Measurements from ENCODE around the gene TTF2. TPM values are rescaled to one million over a fixed set of nuclear protein-coding genes. Genes with fewer than 3 reads are reported as not detected.

Gene TTF2
- total and polyA plus RNA-seq, 2 of the 8 experiments (the other 6 are each of a cell fraction or from before 2014, with no cell fraction given) = 16.9 to 89.6 TPM

DNA sequence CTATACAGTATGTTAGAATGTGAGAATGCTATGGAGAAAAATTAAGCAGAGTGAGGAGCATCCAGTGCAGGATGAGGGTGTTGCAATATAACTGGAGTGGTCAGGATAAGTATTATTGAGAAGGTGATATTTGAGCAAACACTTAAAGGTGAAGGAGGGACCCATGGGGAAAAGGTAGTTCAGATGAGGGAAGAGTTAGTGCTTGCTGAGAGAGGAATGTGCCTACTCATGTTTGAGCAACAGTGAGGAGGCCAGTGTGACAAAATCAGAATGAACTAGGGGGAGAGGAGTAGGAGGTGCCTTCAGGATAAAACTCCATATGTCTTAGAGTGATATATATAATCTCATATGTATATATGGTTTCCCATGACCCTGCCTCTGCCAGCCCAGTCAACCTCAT lies 67.7 kb downstream of the TTF2 start:
- peaks cover 0 to 7% (median 2%) of the 10 kb centered on the region in 4 experiments; a peak in 2 of 7 replicates for H3K4me1 ChIP-seq (replicated peaks in 1 of 4; ENCODE audit: control insufficient read depth in 3 of 4, insufficient read depth in 4 of 4, low read length in 3 of 4)
- H2BK120ac ChIP-seq (replicated peaks; ENCODE audit: low read depth, low read length) = no peak overlapping the region
- no peak overlapping the region for H4K91ac ChIP-seq (replicated peaks; ENCODE audit: insufficient read length, low read length)
- no peak for DNase-seq (ENCODE audit: low read depth in 1 of 2, low spot score in 2 of 2)
- H4K8ac ChIP-seq (ENCODE audit: extremely low read depth, insufficient read depth, low read length) = no peak overlapping the region
- H3K4ac ChIP-seq (replicated peaks; ENCODE audit: insufficient read length, low read depth, low read length) = no peak overlapping the region
- H4K20me1 ChIP-seq (replicated peaks in 1 of 2; ENCODE audit: control insufficient read depth in 1 of 2, insufficient read depth in 2 of 2, low read length in 2 of 2) = no peaks in the 10 kb centered on the region
- H2AFZ ChIP-seq (ENCODE audit: low read length) = no peak overlapping the region
- ChIA-PET CTCF (ENCODE audit: partially characterized antibody) (interaction anchor here (0.7 to 13.2 kb wide), 18 partner anchors 10 to 337 kb away, joined by 3 to 114 read pairs (median 6); no protein-coding TSS in a partner anchor), POLR2A (ENCODE audit: partially characterized antibody) (interaction anchor here (0.6 kb wide), 1 partner anchor 121 kb away, joined by 3 read pairs; no protein-coding TSS in a partner anchor)
- no peak overlapping the region for H3K56ac ChIP-seq (replicated peaks; ENCODE audit: insufficient read length, low read depth, low read length)
- H3K9me3 ChIP-seq (ENCODE audit: insufficient read depth in 2 of 2, low read depth in 1 of 2, low read length in 1 of 2) = no peaks in the 10 kb centered on the region
- no peaks in the 10 kb centered on the region for H3K36me3 ChIP-seq (ENCODE audit: control insufficient read depth in 2 of 4, insufficient read depth in 4 of 4, low read length in 3 of 4)
- no peak overlapping the region for H3K14ac ChIP-seq (ENCODE audit: insufficient read length)
- no peak overlapping the region for H2BK15ac ChIP-seq (ENCODE audit: low read length)
- H3K79me2 ChIP-seq (ENCODE audit: control insufficient read depth in 1 of 2, insufficient read depth in 2 of 2, low read length in 2 of 2) = no peaks in the 10 kb centered on the region
- no peak overlapping the region for H2BK5ac ChIP-seq (ENCODE audit: low read depth, low read length)
- no peak overlapping the region for H2BK12ac ChIP-seq (ENCODE audit: low read depth, low read length)
- H3K79me1 ChIP-seq (ENCODE audit: low read depth, low read length) = no peaks in the 10 kb centered on the region
- FAIRE-seq = no peak
- H4K5ac ChIP-seq (ENCODE audit: insufficient read length, low read depth, low read length) = no peak overlapping the region
- H2BK20ac ChIP-seq (ENCODE audit: low read length) = peak overlapping the region; percentile 66; the same call in 1 of the 2 replicates
- H3K18ac ChIP-seq (ENCODE audit: extremely low read depth, low read length) = no peak overlapping the region; the same call in 1 of the 2 replicates
- no peak overlapping the region for H3K27ac ChIP-seq (ENCODE audit: low read depth, low read length)
- no peak overlapping the region for H3K23ac ChIP-seq (ENCODE audit: insufficient read length)
- H3K23me2 ChIP-seq (ENCODE audit: low read depth, low read length) = no peaks in the 10 kb centered on the region
- no peak overlapping the region for H3K4me2 ChIP-seq (ENCODE audit: insufficient read depth in 1 of 2, low read depth in 2 of 2, low read length in 2 of 2)
- no peaks in the 10 kb centered on the region; a peak in 1 of 7 replicates for H3K27me3 ChIP-seq (replicated peaks in 1 of 4; ENCODE audit: control insufficient read depth in 3 of 4, extremely low read depth in 1 of 4, insufficient read depth in 3 of 4, low read length in 3 of 4)
- TF ChIP-seq CEBPB (IDR thresholded peaks at IDR 0.05; ENCODE audit: low read depth, low read length) (peak; percentile 64), GTF2F1 (IDR thresholded peaks at IDR 0.05; ENCODE audit: borderline replicate concordance, low read depth, low read length) (no peak), TEAD4 (IDR thresholded peaks at IDR 0.05; ENCODE audit: low read depth, low read length) (0 out of 2 replicates have a peak, but pooled peaks have one; percentile 19), ZNF274 (IDR thresholded peaks at IDR 0.05; ENCODE audit: borderline replicate concordance, extremely low read depth, low read length) (no peak), BACH1 (IDR thresholded peaks at IDR 0.05; ENCODE audit: low read length) (peak; percentile 93), MAFK (IDR thresholded peaks at IDR 0.05; ENCODE audit: low read depth, low read length) (peak; percentile 75)
- no peak overlapping the region for H3K4me3 ChIP-seq (ENCODE audit: extremely low read depth in 1 of 4, insufficient read depth in 2 of 4, low read depth in 3 of 4, low read length in 4 of 4)
- no peak overlapping the region for H2AK5ac ChIP-seq (ENCODE audit: low read depth, low read length)
- H3K9ac ChIP-seq (replicated peaks in 1 of 4; ENCODE audit: extremely low read depth in 1 of 4, low read depth in 3 of 4, low read length in 3 of 4) = no peak overlapping the region
